SK-N-SH (cell line): ENCODE results near the gene MRPL54.

Experiments
- CTCF ChIP-seq: fragments of 200-600 bp; sonication (generic); IDR thresholded peaks from 2 replicates; pipeline ENCODE4 v1.6.1; 2017; ENCODE audit warnings: antibody characterized with exemption, mild to moderate bottlenecking, moderate library complexity
- EZH2phosphoT487 ChIP-seq: fragments of 200-600 bp; sonication (generic); IDR thresholded peaks from 2 replicates; pipeline ENCODE4 v1.6.1; 2017; ENCODE audit warnings: low read depth, mixed run types, mild to moderate bottlenecking, antibody characterized with exemption, moderate library complexity, borderline replicate concordance
- GATA2 ChIP-seq: sonication (generic); formaldehyde crosslinking; IDR thresholded peaks from 2 replicates; pipeline ENCODE4 v1.5.0; 2020; ENCODE audit warnings: mild to moderate bottlenecking, missing genetic modification reagents
- REST ChIP-seq: IDR thresholded peaks from 2 replicates; pipeline ENCODE4 v1.6.1; 2012; ENCODE audit warnings: mild to moderate bottlenecking, low read depth, low read length, moderate library complexity
- TEAD4 ChIP-seq: IDR thresholded peaks from 2 replicates; pipeline ENCODE4 v1.4.0; 2012; ENCODE audit warnings: mild to moderate bottlenecking, borderline replicate concordance; ENCODE audit not compliant: insufficient read depth

- TF ChIP-seq TEAD4 (no peak), GATA2 (CRISPR knock-in tag) (no peak), REST (no peak), EZH2phosphoT487 (no peak), CTCF (peak; percentile 43)
Observed at GRCh38 chr19:3801412-3802096, 39.1 kb downstream of the MRPL54 start.
